Keratinocyte (primary cell): Measurements from ENCODE around the gene TSKU. TPM values are rescaled to one million over a fixed set of nuclear protein-coding genes. Genes with fewer than 3 reads are reported as not detected.

Source experiments
- DNase-seq: peaks from one replicate; pipeline ENCODE4 v3.0.0-alpha.2; 2011; ENCODE audit warnings: low read depth, missing footprints, low spot score
- FAIRE-seq: peaks from 2 replicates; lab custom pipeline; 2011; peaks lifted over from hg19 to GRCh38; lab: Jason Lieb, UNC
- H2AFZ ChIP-seq: 2 replicates; pipeline ENCODE4 v1.6.0; 2012; ENCODE audit warnings: low read length, control low read depth, inconsistent platforms; ENCODE audit not compliant: control insufficient read depth
- H3K27ac ChIP-seq: 2 replicates; pipeline ENCODE4 v1.5.1; 2011; ENCODE audit warnings: low read length; ENCODE audit not compliant: control insufficient read depth, insufficient read depth
- H3K27me3 ChIP-seq: 3 replicates; pipeline ENCODE4 v1.6.0; 2011; ENCODE audit warnings: low read length; ENCODE audit not compliant: control insufficient read depth, insufficient read depth; ENCODE audit errors: extremely low read depth
- H3K36me3 ChIP-seq, 2 experiments: 2 replicates in 1 of 2; 3 replicates in 1 of 2; pipeline ENCODE4 v1.5.1; 2011; ENCODE audit warnings: low read length in 2 of 2, mild to moderate bottlenecking in 1 of 2; ENCODE audit not compliant: control insufficient read depth in 2 of 2, insufficient read depth in 2 of 2; ENCODE audit errors: extremely low read depth in 1 of 2
- H3K4me1 ChIP-seq: 3 replicates; pipeline ENCODE4 v1.5.1; 2011; ENCODE audit warnings: low read length; ENCODE audit not compliant: control insufficient read depth, insufficient read depth; ENCODE audit errors: extremely low read depth
- H3K4me2 ChIP-seq: 3 replicates; pipeline ENCODE4 v1.6.0; 2011; ENCODE audit warnings: low read depth, low read length; ENCODE audit not compliant: control insufficient read depth, insufficient read depth; ENCODE audit errors: extremely low read depth
- H3K4me3 ChIP-seq, 3 experiments: fragments of 200-600 bp in 1 of 3; sonication (generic) in 1 of 3; 2 replicates in 2 of 3; 3 replicates in 1 of 3; pipeline ENCODE4 v1.5.1; 2011 to 2016; ENCODE audit warnings: low read length in 3 of 3, mild to moderate bottlenecking in 3 of 3, control low read depth in 2 of 3, inconsistent platforms in 1 of 3, low read depth in 1 of 3, mixed read lengths in 1 of 3, mixed run types in 1 of 3, moderate library complexity in 1 of 3; ENCODE audit not compliant: control insufficient read depth in 2 of 3, insufficient read depth in 2 of 3; ENCODE audit errors: extremely low read depth in 1 of 3
- H3K79me2 ChIP-seq: 2 replicates; pipeline ENCODE4 v1.6.0; 2012; ENCODE audit warnings: low read length; ENCODE audit not compliant: control insufficient read depth, insufficient read depth
- H3K9ac ChIP-seq: 3 replicates; pipeline ENCODE4 v1.6.0; 2011; ENCODE audit warnings: low read length; ENCODE audit not compliant: control insufficient read depth, insufficient read depth; ENCODE audit errors: extremely low read depth
- H3K9me1 ChIP-seq: 3 replicates; pipeline ENCODE4 v1.6.0; 2011; ENCODE audit warnings: low read length; ENCODE audit not compliant: control insufficient read depth, insufficient read depth; ENCODE audit errors: extremely low read depth
- H3K9me3 ChIP-seq: 2 replicates; pipeline ENCODE4 v1.5.1; 2012; ENCODE audit warnings: low read depth, low read length; ENCODE audit not compliant: control insufficient read depth
- H4K20me1 ChIP-seq: 3 replicates; pipeline ENCODE4 v1.6.0; 2011; ENCODE audit warnings: low read length; ENCODE audit not compliant: control insufficient read depth, insufficient read depth; ENCODE audit errors: extremely low read depth
- EZH2 ChIP-seq: IDR thresholded peaks from one replicate; pipeline ENCODE4 v1.6.1; 2012; ENCODE audit warnings: inconsistent platforms, mild to moderate bottlenecking, low read length, moderate library complexity
- dilution Hi-C: fragments of 300-500 bp; cut with MboI; formaldehyde crosslinking; loops from one replicate; pipeline ENCODE4 v1.7.0; 2020; ENCODE audit warnings: low sequenced_read_pairs; ENCODE audit not compliant: extremely low pct_ligation_motif_present
- polyA plus RNA-seq, 5 experiments: library from polyadenylated mRNA; depleted of rRNA in 3 of 5; stranded (reverse) in 3 of 5; stranded (forward) in 1 of 5; unstranded in 1 of 5; fragments of >200 nt; gene quantifications; 1 replicate in 1 of 5; 2 replicates in 3 of 5; 3 replicates in 1 of 5; pipeline versions ENCODE4 v1.2.1 to v1.2.3, GENCODE V29; 2011 to 2012; ENCODE audit warnings: missing spikeins in 2 of 5, low read depth in 1 of 5, low replicate concordance in 1 of 5
- TF ChIP-seq, protein P1 (sequence below), 3 experiments: IDR thresholded peaks in 1 of 3; conservative IDR thresholded peaks in 1 of 3; optimal IDR thresholded peaks in 1 of 3; 2 replicates in 2 of 3; 3 replicates in 1 of 3; pipeline versions ENCODE3 to v1.5.1; 2011; ENCODE audit warnings: low read length in 3 of 3, mild to moderate bottlenecking in 3 of 3, moderate library complexity in 2 of 3, control low read depth in 1 of 3, inconsistent platforms in 1 of 3; ENCODE audit not compliant: insufficient read depth in 2 of 3; ENCODE audit errors: extremely low read depth in 1 of 3

The TSKU gene
- polyA plus RNA-seq, 1 donor (not counting 4 experiments of a cell fraction or from before 2014, with no cell fraction given): 22.8 TPM

DNA sequence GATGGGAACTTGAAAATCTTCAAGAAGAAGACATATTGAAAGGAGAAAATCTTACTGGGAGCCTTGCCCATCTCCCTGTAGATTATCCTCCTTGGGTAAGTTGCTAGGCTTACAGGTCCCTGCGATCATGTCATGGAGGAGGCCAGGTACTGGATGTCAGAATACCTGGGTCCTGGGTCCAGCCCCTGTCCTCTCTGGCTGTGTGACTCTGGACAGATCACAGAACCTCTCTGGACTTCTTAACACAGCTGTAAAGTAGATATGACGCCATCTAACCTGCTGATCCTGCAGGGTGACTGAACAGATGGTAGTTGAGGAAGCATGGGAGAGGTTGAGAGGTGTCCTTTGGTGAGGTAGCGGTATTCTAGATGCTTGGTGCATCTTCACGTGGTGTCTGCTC is 4.1 kb downstream of the TSKU start:
- Histone ChIP-seq H3K9me3 (no peaks in the 10 kb centered on the region), H3K4me2 (no peak overlapping the region), H3K9me1 (peaks cover 19% of the 10 kb centered on the region), H3K36me3 (peaks cover 2 to 20% of the 10 kb centered on the region in 2 experiments), H3K4me1 (peaks cover 72% of the 10 kb centered on the region), H3K27me3 (no peaks in the 10 kb centered on the region), H3K79me2 (peaks cover 77% of the 10 kb centered on the region), H3K9ac (no peak overlapping the region), H2AFZ (no peak overlapping the region), H3K4me3 (no peak overlapping the region), H3K27ac (no peak overlapping the region), H4K20me1 (peaks cover 27% of the 10 kb centered on the region)
- DNase-seq (no peak), FAIRE-seq (no peak)
- TF ChIP-seq, protein P1, sequence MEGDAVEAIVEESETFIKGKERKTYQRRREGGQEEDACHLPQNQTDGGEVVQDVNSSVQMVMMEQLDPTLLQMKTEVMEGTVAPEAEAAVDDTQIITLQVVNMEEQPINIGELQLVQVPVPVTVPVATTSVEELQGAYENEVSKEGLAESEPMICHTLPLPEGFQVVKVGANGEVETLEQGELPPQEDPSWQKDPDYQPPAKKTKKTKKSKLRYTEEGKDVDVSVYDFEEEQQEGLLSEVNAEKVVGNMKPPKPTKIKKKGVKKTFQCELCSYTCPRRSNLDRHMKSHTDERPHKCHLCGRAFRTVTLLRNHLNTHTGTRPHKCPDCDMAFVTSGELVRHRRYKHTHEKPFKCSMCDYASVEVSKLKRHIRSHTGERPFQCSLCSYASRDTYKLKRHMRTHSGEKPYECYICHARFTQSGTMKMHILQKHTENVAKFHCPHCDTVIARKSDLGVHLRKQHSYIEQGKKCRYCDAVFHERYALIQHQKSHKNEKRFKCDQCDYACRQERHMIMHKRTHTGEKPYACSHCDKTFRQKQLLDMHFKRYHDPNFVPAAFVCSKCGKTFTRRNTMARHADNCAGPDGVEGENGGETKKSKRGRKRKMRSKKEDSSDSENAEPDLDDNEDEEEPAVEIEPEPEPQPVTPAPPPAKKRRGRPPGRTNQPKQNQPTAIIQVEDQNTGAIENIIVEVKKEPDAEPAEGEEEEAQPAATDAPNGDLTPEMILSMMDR (optimal IDR thresholded peaks at IDR 0.05 in 1 of 3, IDR thresholded peaks at IDR 0.05 in 1 of 3, conservative IDR thresholded peaks at IDR 0.05 in 1 of 3; ENCODE audit: extremely low read depth in 1 of 3, insufficient read depth in 2 of 3, low read length in 3 of 3): no peak
- TF ChIP-seq EZH2: no peak
- dilution Hi-C loops: no loop called here

- H3K9me1 ChIP-seq: peaks cover 20% of the 10 kb centered on the region
- H3K27ac ChIP-seq: peak overlapping the region; percentile 77
- H3K4me1 ChIP-seq: peaks cover 79% of the 10 kb centered on the region
- H2AFZ ChIP-seq: no peak overlapping the region
- H3K4me2 ChIP-seq: peak overlapping the region; percentile 59
- FAIRE-seq (no peak), DNase-seq (no peak)
- TF ChIP-seq EZH2: no peak
- TF ChIP-seq, protein P1 (optimal IDR thresholded peaks at IDR 0.05 in 1 of 3, IDR thresholded peaks at IDR 0.05 in 1 of 3, conservative IDR thresholded peaks at IDR 0.05 in 1 of 3; ENCODE audit: extremely low read depth in 1 of 3, insufficient read depth in 2 of 3, low read length in 3 of 3): no peak
- no peaks in the 10 kb centered on the region for H3K27me3 ChIP-seq
- H4K20me1 ChIP-seq: peaks cover 28% of the 10 kb centered on the region
- peak overlapping the region; percentile 29 for H3K9ac ChIP-seq
- peaks cover 85% of the 10 kb centered on the region for H3K79me2 ChIP-seq
- H3K4me3 ChIP-seq: peak overlapping the region in 1 of 3 experiments; percentile 34
- no peaks in the 10 kb centered on the region for H3K9me3 ChIP-seq
- dilution Hi-C loops: no loop called here
- peaks cover 2 to 20% of the 10 kb centered on the region in 2 experiments for H3K36me3 ChIP-seq
These were observed 4.9 kb downstream of the TSKU start for GRCh38 chr11:76787911-76788596.
